Retina (tissue), 1 donor: Measurements from ENCODE around the gene TRAPPC12.

Source experiments
- DNase-seq: peaks from one replicate; pipeline ENCODE4 v3.0.0-alpha.2; 2016

Gene TRAPPC12

DNA sequence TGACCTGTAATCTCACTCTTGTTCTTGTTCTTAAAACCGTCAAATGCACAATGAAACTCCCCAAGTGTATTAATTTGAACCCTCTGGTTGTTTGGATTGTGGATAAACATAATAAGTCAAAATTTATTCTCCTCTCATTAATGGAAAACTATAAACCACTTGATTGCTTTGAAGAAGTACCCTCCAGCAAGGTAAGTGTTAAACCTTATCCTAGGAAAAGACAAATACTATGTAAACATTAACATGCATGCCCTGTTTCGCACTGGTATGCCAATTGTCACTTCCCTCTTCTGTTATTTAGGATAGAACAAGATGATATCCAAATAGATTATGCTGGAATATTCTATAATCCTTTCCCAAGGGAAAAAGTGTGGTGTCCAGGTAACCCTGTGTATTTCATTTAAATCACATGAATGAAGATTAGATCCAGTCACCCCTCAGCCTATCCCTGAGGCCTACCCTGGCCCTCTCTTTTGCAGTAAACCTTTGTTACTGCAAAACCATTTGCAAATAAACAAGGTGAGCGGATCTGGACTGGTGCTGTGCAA lies 138.5 kb downstream of the TRAPPC12 start:
- DNase-seq: no peak

DNA sequence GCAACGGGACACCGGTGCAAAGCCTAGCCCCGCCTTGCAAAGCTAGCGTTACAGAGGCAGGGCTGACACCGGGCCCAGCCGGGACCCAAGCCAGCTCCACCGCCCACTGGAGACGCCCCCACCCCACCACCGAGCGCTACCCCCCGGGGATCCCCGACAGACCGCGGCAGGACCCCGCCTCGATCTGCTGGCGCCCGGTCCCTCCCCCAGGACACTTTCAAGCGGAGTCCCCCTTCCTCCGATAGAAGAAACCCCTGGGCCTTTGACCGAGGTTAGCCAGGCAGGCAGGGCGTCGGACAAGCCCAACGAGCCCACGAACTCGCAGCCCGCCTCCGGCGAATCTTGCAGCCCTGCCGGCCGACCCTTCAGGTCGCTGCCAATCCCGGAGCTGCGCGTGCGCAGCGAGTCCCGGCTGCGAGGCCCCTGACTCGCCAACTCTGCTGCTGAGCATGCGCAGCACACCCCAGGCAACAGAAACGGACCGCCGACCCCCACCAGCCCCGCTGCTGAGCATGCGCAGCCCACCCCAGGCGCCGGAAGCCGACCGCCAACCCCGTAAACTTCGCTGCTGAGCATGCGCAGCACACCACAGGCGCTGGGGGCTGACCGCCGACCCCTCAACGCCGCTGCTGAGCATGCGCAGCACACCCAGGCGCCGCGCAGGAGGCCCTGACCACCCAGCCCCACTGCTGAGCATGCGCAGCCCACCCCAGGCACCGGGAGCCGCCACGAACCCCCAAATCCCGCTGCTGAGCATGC lies 139.2 kb downstream of the TRAPPC12 start:
- DNase-seq: peak; percentile 98

DNA sequence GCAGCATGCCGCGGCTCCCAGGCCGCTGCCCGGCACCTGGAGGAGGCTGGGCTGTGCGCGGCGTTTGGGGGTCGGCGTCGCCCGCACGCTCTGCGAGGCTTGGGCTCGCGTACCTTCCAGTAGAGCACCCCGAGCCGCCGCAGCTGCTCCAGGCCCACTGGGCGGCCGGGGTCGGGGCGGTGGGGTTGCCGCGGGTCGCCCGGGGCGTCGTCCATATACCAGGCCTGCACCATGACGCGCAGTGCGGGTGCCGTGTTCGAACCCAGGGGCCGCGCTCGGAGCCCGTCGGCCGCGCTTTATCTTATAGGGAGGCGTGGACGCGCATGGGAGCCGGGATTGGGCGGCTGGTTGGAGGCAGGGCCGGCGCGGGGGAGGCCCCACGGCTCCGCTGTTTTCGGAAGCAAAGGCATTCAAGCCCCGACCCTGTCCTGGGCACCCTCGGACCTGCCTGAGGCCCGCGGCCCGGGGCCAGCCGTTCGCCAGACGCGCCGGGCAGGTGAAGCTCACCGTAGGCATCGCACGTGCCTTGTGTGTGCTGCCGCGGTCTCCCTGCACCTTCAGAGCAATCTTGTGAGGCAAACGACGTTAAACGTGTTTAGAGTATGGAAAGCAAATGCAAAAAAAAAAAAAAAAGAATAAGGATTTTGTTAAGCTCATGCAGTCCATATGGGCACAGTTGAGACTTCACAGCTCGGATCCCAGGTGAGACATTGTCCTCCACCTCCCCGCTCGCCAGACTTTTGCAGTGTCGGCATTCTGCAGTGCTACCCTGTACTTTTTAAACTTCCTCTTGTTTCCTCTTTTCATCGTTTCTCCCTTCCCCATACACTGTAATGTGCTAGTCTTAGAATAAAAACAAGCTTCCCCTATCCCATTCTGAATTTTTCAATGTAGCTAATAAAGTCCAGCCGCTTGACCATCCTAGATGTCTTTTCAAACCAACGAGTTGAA lies 140.0 kb downstream of the TRAPPC12 start, which contains the start of gene ADI1:
TSS of gene ADI1 (minus strand) at position 277 of the 951 bp plus-strand sequence. CDS start at position 233, 44 bp downstream.
- no peak for DNase-seq

DNA sequence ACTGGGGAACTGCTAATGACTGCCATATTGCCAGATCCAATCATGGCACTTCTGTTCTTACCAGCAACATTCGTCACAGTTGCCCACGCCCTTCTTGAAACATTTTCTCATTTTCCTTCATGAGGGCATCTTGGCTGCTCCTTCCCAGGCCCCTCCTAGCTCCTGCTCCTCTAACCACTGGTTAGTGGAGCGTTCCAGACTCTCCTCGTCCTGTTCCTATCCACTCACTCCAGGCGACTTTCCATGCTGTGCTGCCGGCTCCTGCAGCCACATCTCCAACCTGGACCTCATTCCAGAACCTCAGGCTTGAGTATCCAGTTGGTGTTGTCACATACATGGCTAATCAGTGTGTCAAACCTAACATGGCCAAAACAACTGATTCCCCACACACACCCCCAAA lies 141.1 kb downstream of the TRAPPC12 start:
- DNase-seq: no peak

DNA sequence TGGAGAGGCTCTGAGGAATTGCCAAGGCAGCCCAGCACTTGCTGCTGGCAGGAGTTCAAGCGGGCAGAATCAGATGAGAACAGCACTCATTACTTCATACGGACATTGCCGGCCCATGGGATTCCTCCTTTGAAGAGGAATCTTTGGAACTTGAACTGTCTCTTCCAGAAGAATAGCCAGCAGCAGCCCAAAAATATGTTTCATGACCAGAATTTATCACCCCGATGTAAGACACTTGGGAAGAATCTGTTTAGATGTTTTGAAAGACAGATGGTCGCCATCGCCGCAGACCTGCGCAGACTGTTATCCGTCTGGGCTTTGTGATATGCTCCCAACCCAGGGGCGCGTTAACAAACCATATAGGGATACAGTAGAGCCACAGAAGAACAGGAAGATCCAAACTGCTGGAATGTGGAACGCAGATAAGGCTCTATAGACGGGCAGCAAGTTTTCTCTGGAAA lies 143.5 kb downstream of the TRAPPC12 start:
- no peak for DNase-seq

DNA sequence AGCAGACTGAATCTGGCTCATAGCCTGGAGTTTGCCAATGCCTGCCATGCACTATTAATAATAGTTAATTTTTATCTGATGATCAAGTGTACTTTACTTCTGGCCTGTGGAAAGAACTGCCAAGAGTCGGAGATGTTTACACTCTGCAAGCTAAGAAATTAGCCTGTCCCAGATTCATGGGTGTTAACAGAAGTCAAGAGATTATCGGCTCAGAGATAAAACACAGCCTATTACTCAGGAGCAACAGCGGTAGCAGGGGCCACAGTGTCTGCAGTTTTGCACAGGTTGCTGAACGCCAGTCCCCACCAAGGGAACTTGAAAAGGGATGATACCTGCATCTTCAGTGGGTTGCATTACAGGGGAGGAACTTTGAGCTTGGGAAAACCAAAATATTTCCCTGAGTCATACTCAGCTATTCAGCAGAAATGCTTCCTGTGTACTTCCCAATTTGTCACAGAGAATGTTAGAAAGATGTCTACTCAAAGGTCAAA lies 144.1 kb downstream of the TRAPPC12 start:
- DNase-seq: no peak

DNA sequence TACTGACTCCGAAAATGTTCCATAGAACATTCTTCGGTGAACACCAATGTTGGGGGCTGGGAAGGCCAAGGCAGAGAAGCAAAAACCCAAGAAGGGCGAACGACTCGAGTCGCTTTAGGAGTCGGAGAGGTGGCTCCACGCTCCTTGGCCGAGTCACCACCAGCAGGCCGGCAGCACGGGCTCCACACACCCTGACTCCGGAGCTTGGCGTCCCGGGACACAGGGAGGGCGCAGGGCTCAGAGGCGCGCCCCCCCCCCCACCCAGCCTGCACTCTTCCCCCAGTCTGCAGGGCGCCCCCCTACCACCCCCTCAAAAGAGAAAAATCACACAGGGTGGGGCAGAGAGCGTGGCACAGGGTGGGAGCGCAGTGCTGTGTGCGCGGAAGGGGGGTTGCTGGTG lies 147.4 kb downstream of the TRAPPC12 start:
- no peak for DNase-seq

DNA sequence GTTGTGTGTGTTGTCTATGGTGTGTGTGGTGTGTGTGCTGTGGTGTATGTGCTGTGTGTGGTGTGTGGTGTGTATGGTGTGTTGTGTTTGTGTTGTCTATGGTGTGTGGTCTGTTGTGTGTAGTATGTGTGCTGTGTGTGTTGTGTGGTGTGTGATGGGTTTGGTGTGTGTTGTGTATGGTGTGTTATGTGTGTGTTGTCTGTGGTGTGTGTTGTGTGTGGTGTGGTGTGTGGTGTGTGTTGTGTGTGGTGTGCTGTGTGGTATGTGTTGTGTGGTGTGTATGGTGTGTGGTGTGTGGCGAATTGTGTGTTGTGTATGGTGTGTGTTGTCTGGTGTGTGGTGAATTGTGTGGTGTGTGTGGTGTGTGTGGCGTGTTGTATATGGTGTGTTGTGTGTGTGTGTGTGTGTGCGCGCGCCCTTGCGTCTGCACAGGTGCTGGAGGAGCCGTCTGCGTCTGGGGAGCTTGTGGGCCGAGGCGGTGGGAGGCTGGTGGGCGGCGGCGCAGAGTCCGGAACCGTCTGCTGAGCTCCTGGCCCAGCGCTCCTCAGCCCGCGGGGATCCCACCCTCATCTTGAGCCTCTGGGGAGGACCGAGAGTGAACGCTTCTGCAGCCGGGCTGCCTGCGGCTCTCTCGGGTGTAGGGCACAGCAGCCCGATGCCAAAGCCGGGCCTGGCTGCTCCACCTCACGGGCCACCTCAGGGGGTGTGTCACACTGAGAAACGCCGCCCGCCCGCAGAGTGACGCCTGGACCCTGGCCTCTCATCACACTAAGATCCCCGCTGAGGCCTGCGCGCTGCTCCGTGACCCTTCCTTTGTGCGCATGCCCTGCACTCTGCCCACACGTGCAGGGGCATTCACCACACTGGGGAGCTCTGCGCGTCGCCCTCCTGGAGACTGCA lies 148.6 kb downstream of the TRAPPC12 start:
- no peak for DNase-seq
